PC-9 (cell line): ENCODE data around the gene SDK2. TPM values are rescaled to one million over a fixed set of nuclear protein-coding genes. Genes with fewer than 3 reads are reported as not detected.

Experiments used
- BruUV-seq: library from RNA; stranded (reverse); fragments of 400-500 nt; replicated peaks from 2 replicates; lab custom pipeline; 2021; lab: Mats Ljungman, UMichigan
- CTCF ChIA-PET: fragments of 300-600 bp; sonication (Branson Sonifier 250); formaldehyde crosslinking; loops from one replicate; lab custom pipeline; 2022; ENCODE audit warnings: antibody characterized with exemption; lab: Charles Lee
- POLR2A ChIA-PET: fragments of 300-600 bp; sonication (Branson Sonifier 250); formaldehyde crosslinking; loops from one replicate; lab custom pipeline; 2022; ENCODE audit warnings: antibody characterized with exemption; ENCODE audit not compliant: unreplicated experiment; lab: Charles Lee
- DNase-seq, 2 experiments: peaks; one replicate each; pipeline versions ENCODE4 v3.0.0 to v3.0.0-alpha.2; 2015 to 2022; ENCODE audit warnings: mixed read lengths in 1 of 2
- H2AFZ ChIP-seq: fragments of 200-600 bp; sonication (generic); 2 replicates; pipeline ENCODE4 v1.8.1; 2017; ENCODE audit warnings: antibody characterized with exemption
- H3F3A ChIP-seq: fragments of 200-600 bp; sonication (generic); 2 replicates; pipeline ENCODE4 v1.8.1; 2017; ENCODE audit warnings: antibody characterized with exemption, mild to moderate bottlenecking, low read depth; ENCODE audit not compliant: insufficient read depth
- H3K27ac ChIP-seq: fragments of 200-600 bp; sonication (generic); 2 replicates; pipeline ENCODE4 v1.6.1; 2016; ENCODE audit warnings: mixed run types
- H3K27me3 ChIP-seq: fragments of 200-600 bp; sonication (generic); 2 replicates; pipeline ENCODE4 v1.6.1; 2016; ENCODE audit warnings: low read depth, mixed run types; ENCODE audit not compliant: insufficient read depth
- H3K36me3 ChIP-seq: fragments of 200-600 bp; sonication (generic); 2 replicates; pipeline ENCODE4 v1.6.1; 2016; ENCODE audit warnings: low read depth, mixed run types
- H3K4me1 ChIP-seq: fragments of 200-600 bp; sonication (generic); replicated peaks from 2 replicates; pipeline ENCODE4 v1.6.1; 2016; ENCODE audit warnings: mixed run types; ENCODE audit not compliant: insufficient read depth
- H3K4me2 ChIP-seq: fragments of 200-600 bp; sonication (generic); 2 replicates; pipeline ENCODE4 v1.6.1; 2017; ENCODE audit warnings: mixed run types
- H3K4me3 ChIP-seq: fragments of 200-600 bp; sonication (generic); 2 replicates; pipeline ENCODE4 v1.6.1; 2016; ENCODE audit warnings: mixed run types
- H3K79me2 ChIP-seq: fragments of 200-600 bp; sonication (generic); 2 replicates; pipeline ENCODE4 v1.6.1; 2017; ENCODE audit warnings: low read depth, mixed run types
- H3K9me2 ChIP-seq: fragments of 200-600 bp; sonication (generic); 2 replicates; pipeline ENCODE4 v1.8.1; 2017; ENCODE audit warnings: mild to moderate bottlenecking; ENCODE audit not compliant: insufficient read depth
- H3K9me3 ChIP-seq: fragments of 200-600 bp; sonication (generic); 2 replicates; pipeline ENCODE4 v1.8.1; 2016; ENCODE audit warnings: low read depth; ENCODE audit not compliant: insufficient read depth
- H4K20me1 ChIP-seq: fragments of 200-600 bp; sonication (generic); 2 replicates; pipeline ENCODE4 v1.8.1; 2017; ENCODE audit not compliant: insufficient read depth
- EZH2 ChIP-seq: fragments of 200-600 bp; sonication (generic); IDR thresholded peaks from 2 replicates; pipeline ENCODE4 v1.8.0; 2017; ENCODE audit warnings: antibody characterized with exemption, low read depth
- intact Hi-C: fragments of 100-400 bp; cut with micrococcal nuclease; formaldehyde crosslinking; loops from one replicate; pipeline ENCODE4 v1.10.0; 2022; ENCODE audit not compliant: unreplicated experiment
- total RNA-seq: library from RNA; stranded (reverse); gene quantifications from 2 replicates; pipeline ENCODE4 v1.2.3, GENCODE V29; 2021
- TF ChIP-seq, protein P1 (sequence below): fragments of 200-600 bp; sonication (generic); conservative IDR thresholded peaks from 2 replicates; pipeline ENCODE4 v1.6.1; 2017; ENCODE audit warnings: mixed run types, antibody characterized with exemption, mild to moderate bottlenecking, moderate library complexity

Gene SDK2
- total RNA-seq, 1 experiment from 2014 or later: 0.04 TPM

DNA sequence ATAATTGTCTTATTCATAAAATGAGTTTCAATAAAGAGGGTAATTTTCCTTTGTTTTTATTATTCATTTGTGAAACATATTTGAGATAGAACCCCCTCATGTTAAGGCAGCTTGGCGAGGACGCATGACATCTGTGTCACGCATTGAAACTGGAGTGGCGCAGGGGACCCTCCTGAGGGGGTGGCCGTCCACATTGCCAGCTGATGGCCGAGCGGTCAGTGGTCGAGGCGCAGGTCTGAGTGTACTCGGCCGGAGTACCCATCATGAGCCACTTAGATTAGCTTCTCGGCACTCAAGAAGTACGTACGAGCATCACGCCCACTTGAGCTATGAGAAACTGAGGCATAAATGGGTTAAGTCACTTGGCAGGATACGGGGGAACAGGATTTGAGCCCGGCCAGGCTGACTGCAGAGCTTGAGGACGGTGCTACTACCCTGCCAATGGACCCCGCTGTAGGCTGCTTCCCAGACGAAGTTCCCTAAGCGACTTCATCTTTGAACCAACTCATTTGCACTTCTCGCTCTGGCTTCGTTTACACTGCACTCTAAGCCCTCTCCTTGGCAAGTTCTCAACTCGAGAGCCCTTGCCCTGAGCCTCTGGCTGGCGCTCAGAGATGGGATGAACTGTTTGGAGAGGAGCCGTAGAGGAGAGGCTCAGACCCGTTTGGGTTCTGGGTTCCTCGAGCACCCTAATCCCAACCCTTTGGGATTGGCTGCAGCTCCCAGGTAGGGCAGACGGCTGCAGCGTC lies 91.8 kb downstream of the SDK2 start:
- no peaks in the 10 kb centered on the region for H3K36me3 ChIP-seq
- no peaks in the 10 kb centered on the region for H3F3A ChIP-seq
- H3K27me3 ChIP-seq: peaks cover 99% of the 10 kb centered on the region
- H3K4me3 ChIP-seq: no peak overlapping the region
- no peak overlapping the region for H3K4me2 ChIP-seq
- intact Hi-C loops: no loop called here
- H2AFZ ChIP-seq: no peak overlapping the region
- POLR2A ChIA-PET: no interaction called here
- H3K9me2 ChIP-seq: no peaks in the 10 kb centered on the region
- H3K9me3 ChIP-seq: no peaks in the 10 kb centered on the region
- no peak overlapping the region for H3K27ac ChIP-seq
- BruUV-seq: no TSS peak
- DNase-seq: no peak
- H4K20me1 ChIP-seq: no peaks in the 10 kb centered on the region
- H3K4me1 ChIP-seq: no peaks in the 10 kb centered on the region
- TF ChIP-seq, protein P1, sequence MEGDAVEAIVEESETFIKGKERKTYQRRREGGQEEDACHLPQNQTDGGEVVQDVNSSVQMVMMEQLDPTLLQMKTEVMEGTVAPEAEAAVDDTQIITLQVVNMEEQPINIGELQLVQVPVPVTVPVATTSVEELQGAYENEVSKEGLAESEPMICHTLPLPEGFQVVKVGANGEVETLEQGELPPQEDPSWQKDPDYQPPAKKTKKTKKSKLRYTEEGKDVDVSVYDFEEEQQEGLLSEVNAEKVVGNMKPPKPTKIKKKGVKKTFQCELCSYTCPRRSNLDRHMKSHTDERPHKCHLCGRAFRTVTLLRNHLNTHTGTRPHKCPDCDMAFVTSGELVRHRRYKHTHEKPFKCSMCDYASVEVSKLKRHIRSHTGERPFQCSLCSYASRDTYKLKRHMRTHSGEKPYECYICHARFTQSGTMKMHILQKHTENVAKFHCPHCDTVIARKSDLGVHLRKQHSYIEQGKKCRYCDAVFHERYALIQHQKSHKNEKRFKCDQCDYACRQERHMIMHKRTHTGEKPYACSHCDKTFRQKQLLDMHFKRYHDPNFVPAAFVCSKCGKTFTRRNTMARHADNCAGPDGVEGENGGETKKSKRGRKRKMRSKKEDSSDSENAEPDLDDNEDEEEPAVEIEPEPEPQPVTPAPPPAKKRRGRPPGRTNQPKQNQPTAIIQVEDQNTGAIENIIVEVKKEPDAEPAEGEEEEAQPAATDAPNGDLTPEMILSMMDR: no peak
- TF ChIP-seq EZH2: no peak
- no peaks in the 10 kb centered on the region for H3K79me2 ChIP-seq
- CTCF ChIA-PET: no interaction called here

DNA sequence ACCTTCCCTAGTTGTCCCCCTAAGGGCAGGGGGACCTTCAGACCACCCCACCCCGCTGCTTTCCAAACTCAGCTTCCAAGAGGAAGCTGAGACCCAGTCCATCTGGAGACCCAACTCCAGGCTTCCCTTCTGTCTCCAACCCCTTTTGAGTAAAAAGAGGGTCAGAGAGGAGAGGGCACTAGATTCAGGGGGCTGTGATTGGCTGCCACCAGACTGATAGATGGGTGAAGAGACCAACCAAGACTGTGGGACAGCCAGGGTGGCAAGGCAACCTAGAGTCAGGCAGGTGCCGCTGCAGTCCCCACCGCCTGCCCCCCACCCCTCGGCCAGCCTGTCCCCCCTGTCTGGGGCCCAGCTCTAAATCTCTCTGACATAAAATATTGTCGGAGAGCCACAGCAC lies 92.5 kb downstream of the SDK2 start:
- Histone ChIP-seq H3K9me2 (no peaks in the 10 kb centered on the region), H3K27me3 (peaks cover 100% of the 10 kb centered on the region), H2AFZ (no peak overlapping the region), H3K27ac (no peak overlapping the region), H3K4me3 (no peak overlapping the region), H3K79me2 (no peaks in the 10 kb centered on the region), H3K4me1 (no peaks in the 10 kb centered on the region), H3K9me3 (no peaks in the 10 kb centered on the region), H3K36me3 (no peaks in the 10 kb centered on the region), H4K20me1 (no peaks in the 10 kb centered on the region), H3K4me2 (no peak overlapping the region), H3F3A (no peaks in the 10 kb centered on the region)
- CTCF ChIA-PET: no interaction called here
- POLR2A ChIA-PET: no interaction called here
- intact Hi-C loops: no loop called here
- DNase-seq: no peak
- TF ChIP-seq, protein P1: no peak
- TF ChIP-seq EZH2: no peak
- no TSS peak for BruUV-seq

DNA sequence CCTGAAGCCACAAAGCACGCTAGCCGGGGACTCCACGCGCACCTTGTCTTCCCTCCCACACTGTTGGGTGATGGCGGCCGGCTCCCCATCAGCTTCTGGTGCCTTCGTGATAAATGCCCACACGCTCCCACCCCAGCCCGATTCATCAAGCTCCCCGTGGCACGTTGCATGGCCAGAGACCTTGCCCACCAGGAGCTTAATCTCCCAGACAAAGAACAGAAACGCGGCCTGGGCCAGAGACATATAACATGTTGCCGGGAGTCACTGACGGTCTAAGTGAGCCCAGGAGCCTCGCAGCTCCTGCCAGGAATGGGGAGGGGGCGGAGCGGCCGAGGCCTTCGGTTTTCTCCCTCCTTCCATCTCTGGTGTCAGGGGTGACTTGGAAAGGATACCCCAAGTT lies 93.1 kb downstream of the SDK2 start:
- Histone ChIP-seq H3F3A (no peaks in the 10 kb centered on the region), H3K27ac (no peak overlapping the region), H3K79me2 (no peaks in the 10 kb centered on the region), H3K27me3 (peaks cover 100% of the 10 kb centered on the region), H4K20me1 (no peaks in the 10 kb centered on the region), H3K36me3 (no peaks in the 10 kb centered on the region), H2AFZ (no peak overlapping the region), H3K4me2 (no peak overlapping the region), H3K9me3 (no peaks in the 10 kb centered on the region), H3K4me1 (no peaks in the 10 kb centered on the region), H3K4me3 (no peak overlapping the region), H3K9me2 (no peaks in the 10 kb centered on the region)
- ChIA-PET CTCF (no interaction called here), POLR2A (no interaction called here)
- intact Hi-C loops: no loop called here
- BruUV-seq: no TSS peak
- DNase-seq: no peak
- TF ChIP-seq, protein P1: no peak
- no peak for TF ChIP-seq EZH2
